ENCODE data around the gene SUMO2. TPM values are rescaled to one million over a fixed set of nuclear protein-coding genes. Genes with fewer than 3 reads are reported as not detected.
A peak's percentile ranks its signal among the peaks of the same experiment; 100 is the strongest.
"Not testable (repeated sequence)": the region's sequence is repeated elsewhere in the genome, so short reads cannot be mapped to it uniquely, and the experiment has no call there.

The SUMO2 gene
- total RNA-seq, 3 donors from 2014 or later: 218 to 304 (median 254) TPM

DNA sequence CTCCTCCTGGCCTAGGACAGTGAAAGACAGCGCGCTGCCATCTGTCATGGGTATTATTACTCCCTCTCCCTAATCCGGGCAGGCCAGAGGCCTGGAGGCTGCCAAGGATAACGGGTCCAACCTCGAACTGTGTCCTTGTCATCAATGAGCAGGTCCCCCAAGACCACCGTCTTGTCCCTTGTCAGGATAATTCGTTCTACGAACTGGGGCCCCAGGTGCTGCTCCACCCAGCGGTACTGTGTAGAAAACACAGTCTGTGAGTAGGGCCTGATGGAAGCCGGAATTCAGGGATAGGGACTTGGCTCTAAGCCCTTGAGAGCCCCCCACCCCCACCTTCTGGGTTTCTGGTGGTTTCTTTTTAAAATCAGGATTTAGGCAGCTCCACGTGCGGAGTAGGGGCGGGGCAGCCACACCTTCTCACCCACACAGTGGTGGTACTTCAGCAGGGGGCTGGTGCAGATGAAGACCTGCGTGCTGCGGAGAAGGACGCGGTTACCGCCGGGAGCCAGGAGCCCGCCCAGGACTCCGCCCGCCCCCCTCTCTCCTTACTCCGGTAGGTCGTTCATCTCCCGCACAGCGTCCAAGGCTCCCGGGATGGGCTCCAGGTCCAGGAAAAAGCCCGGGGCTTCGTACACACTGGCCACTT is 52.0 kb downstream of the SUMO2 start:
- DNase-seq: peak; percentile 65 to 78 (median 67)
- intact Hi-C loops (cut with DNase I, micrococcal nuclease): no loop called here
- TF ChIP-seq, protein P1, sequence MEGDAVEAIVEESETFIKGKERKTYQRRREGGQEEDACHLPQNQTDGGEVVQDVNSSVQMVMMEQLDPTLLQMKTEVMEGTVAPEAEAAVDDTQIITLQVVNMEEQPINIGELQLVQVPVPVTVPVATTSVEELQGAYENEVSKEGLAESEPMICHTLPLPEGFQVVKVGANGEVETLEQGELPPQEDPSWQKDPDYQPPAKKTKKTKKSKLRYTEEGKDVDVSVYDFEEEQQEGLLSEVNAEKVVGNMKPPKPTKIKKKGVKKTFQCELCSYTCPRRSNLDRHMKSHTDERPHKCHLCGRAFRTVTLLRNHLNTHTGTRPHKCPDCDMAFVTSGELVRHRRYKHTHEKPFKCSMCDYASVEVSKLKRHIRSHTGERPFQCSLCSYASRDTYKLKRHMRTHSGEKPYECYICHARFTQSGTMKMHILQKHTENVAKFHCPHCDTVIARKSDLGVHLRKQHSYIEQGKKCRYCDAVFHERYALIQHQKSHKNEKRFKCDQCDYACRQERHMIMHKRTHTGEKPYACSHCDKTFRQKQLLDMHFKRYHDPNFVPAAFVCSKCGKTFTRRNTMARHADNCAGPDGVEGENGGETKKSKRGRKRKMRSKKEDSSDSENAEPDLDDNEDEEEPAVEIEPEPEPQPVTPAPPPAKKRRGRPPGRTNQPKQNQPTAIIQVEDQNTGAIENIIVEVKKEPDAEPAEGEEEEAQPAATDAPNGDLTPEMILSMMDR (IDR thresholded peaks at IDR 0.05): no peak
- Histone ChIP-seq H3K4me1 (ENCODE audit: low read depth) (peaks cover 35% of the 10 kb centered on the region), H3K4me3 (peak overlapping the region; percentile 73), H3K36me3 (ENCODE audit: low read depth) (no peaks in the 10 kb centered on the region), H3K9me3 (no peaks in the 10 kb centered on the region)
- ATAC-seq: peak; percentile 59

DNA sequence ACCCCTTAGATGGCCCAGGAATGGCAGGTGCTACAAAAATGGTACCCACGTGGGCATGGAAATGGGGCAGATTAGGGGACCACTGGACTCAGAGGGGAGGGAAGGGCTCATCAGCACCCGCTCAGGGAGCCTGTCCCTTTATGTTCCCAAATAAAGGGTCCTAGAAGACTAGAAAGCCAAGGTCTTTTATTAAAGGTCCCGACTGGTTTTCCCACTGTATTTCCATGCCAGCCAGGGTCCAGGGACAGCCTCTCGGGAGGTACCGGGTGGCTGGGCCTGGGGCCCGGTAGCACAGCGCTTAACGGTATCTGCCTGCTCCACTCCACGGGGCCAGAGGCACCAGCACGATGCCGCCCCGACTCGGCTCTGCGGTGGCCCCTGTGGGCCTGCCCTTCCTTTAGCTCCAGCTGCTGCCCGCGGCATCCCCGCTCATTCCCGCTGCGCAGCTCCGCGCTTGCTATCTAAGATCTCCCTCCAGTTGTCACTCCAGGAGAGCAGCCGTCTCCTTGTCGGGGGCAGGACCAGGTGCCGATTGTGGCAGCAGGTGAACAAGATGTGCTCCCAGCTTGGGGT is 52.6 kb downstream of the SUMO2 start:
- no peak overlapping the region for H3K4me3 ChIP-seq
- intact Hi-C loops (cut with DNase I, micrococcal nuclease): no loop called here
- H3K4me1 ChIP-seq (ENCODE audit: low read depth): peaks cover 42% of the 10 kb centered on the region
- peak in 2 of 3 donors; percentile 54 to 62 for DNase-seq
- no peak for ATAC-seq
- H3K9me3 ChIP-seq: no peaks in the 10 kb centered on the region
- TF ChIP-seq, protein P1 (IDR thresholded peaks at IDR 0.05): no peak
- no peaks in the 10 kb centered on the region for H3K36me3 ChIP-seq (ENCODE audit: low read depth)

DNA sequence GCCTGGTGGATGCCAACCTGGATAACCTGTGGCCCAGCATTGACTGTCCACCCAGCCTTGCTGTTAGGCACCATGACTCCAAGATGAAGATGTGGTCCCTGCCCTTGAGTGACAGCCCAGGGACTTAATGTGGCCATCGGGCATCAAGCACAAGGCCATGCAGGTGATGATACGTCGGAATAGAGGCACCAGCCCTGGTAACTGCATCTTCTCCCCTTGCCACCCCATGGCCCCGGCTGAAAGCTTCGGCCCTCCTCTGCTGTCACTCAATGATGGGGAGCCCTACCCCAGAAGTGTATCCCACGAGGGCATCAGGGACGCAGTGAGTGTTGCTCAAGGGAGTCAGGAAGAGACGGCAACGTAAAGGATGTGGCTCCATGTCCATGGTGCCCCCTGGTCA is 53.2 kb downstream of the SUMO2 start:
- ATAC-seq: no peak
- intact Hi-C loops (cut with DNase I, micrococcal nuclease): no loop called here
- Histone ChIP-seq H3K4me1 (ENCODE audit: low read depth) (peaks cover 47% of the 10 kb centered on the region), H3K9me3 (no peaks in the 10 kb centered on the region), H3K36me3 (ENCODE audit: low read depth) (no peaks in the 10 kb centered on the region), H3K4me3 (no peak overlapping the region)
- TF ChIP-seq, protein P1 (IDR thresholded peaks at IDR 0.05): no peak
- no peak for DNase-seq

DNA sequence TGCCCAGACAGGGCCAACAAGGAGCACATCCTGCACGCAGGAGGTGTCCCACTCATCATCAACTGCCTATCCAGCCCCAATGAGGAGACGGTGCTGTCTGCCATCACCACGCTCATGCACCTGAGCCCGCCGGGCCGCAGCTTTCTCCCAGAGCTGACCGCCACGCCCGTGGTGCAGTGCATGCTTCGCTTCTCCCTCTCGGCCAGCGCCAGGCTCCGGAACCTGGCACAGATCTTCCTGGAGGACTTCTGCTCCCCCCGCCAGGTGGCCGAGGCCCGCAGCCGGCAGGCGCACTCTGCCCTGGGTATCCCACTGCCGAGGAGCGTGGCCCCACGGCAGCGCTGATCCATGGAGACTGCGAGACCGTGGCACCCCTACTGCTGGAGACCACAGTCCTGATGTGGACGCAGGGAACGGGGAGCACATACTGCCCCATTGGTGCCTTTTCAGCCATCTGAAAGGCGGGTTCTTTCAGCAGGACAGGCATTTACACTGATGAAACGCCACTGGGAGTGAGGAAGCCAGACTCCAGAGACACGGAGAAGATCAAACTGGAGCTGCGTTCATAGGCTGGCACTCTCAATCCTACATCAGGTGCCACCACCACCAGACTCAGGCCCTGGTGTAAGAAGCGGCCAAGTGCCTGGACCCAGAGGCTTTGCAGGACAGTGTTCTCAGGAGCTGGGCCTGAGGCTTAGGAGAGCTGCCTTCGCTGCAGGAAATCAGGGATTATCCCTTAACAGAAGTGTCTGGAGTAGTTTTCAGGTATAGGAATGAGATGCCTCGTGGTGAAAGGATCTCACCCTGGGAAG is 53.9 kb downstream of the SUMO2 start:
- H3K9me3 ChIP-seq: no peaks in the 10 kb centered on the region
- H3K36me3 ChIP-seq (ENCODE audit: low read depth): no peaks in the 10 kb centered on the region
- no peak overlapping the region for H3K4me3 ChIP-seq
- TF ChIP-seq, protein P1 (IDR thresholded peaks at IDR 0.05): no peak
- H3K4me1 ChIP-seq (ENCODE audit: low read depth): peaks cover 53% of the 10 kb centered on the region
- DNase-seq: no peak
- no peak for ATAC-seq
- intact Hi-C loops (cut with DNase I, micrococcal nuclease): no loop called here

DNA sequence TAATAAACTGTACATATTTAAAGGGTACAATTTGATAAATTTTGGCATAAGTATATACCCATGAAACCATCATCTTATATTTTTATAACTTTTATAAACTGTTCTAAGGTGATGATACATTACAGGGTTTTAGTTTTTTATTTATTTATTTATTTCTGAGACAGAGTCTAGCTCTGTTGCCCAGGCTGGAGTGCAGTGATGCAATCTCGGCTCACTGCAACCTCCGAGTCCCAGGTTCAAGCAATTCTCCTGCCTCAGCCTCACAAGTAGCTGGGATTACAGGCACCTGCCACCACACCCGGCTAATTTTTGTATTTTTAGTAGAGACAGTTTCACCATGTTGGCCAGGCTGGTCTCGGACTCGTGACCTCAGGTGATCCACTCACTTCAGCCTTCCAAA is 54.8 kb downstream of the SUMO2 start:
- H3K4me1 ChIP-seq (ENCODE audit: low read depth): peaks cover 59% of the 10 kb centered on the region
- ATAC-seq; H3K9me3 ChIP-seq; H3K4me3 ChIP-seq; intact Hi-C loops (cut with DNase I, micrococcal nuclease); H3K36me3 ChIP-seq (ENCODE audit: low read depth): not testable (repeated sequence)
- DNase-seq: peak in 1 of 3 donors; percentile 39

DNA sequence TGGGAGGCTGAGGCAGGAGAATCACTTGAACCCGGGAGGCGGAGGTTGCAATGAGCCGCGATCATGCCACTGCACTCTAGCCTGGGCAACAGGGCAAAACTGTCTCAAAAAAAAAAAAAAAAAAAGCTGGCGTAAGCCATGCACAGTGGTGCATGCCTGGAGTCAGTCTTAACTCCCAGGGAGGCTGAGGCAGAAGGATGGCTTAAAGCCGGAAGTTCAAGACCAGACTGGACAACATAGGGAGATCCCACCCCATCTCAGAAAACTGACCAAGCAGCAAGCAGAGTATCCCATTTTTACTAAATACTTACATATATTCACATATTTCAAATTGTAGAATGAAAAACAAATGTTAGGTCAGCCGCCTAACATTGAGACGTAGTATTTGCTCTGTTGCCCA is 55.8 kb downstream of the SUMO2 start:
- intact Hi-C loops (cut with DNase I, micrococcal nuclease): no loop called here
- H3K4me1 ChIP-seq (ENCODE audit: low read depth): peaks cover 58% of the 10 kb centered on the region
- H3K36me3 ChIP-seq (ENCODE audit: low read depth): no peaks in the 10 kb centered on the region
- ATAC-seq (no peak), DNase-seq (no peak)
- no peak overlapping the region for H3K4me3 ChIP-seq
- TF ChIP-seq, protein P1 (IDR thresholded peaks at IDR 0.05): no peak
- no peaks in the 10 kb centered on the region for H3K9me3 ChIP-seq

Measured in mucosa of descending colon (tissue), 3 donors.